Activated CD4-positive, CD25-positive, alpha-beta regulatory T cell treated with anti-CD3 and anti-CD28 coated beads, Interleukin-2, amount 50 U/mL, for 72 hours (primary cell): ENCODE results near the gene SATB1.

Experiments used
- DNase-seq: peaks from one replicate; pipeline ENCODE4 v3.0.0; 2021

The SATB1 gene

GRCh38 chr3:18428991-18429745, 4.0 kb upstream of the SATB1 start:
- DNase-seq: no peak

- no peak for DNase-seq
Measured at GRCh38 chr3:18428036-18428435, 2.9 kb upstream of the SATB1 start.

GRCh38 chr3:18426597-18427193, 1.6 kb upstream of the SATB1 start:
- no peak for DNase-seq

GRCh38 chr3:18425641-18426257, 610 bp upstream of the SATB1 start:
- peak; percentile 70 for DNase-seq

GRCh38 chr3:18424213-18424728, 868 bp downstream of the SATB1 start:
- peak; percentile 40 for DNase-seq

GRCh38 chr3:18423401-18424212, 1.5 kb downstream of the SATB1 start:
- peak; percentile 47 for DNase-seq

GRCh38 chr3:18422972-18423371, 2.2 kb downstream of the SATB1 start:
- DNase-seq: no peak

- DNase-seq: no peak
Measured at GRCh38 chr3:18420555-18420954, 4.6 kb downstream of the SATB1 start.

- no peak for DNase-seq
Measured at GRCh38 chr3:18419232-18419631, 5.9 kb downstream of the SATB1 start.

GRCh38 chr3:18417904-18418572, 7.1 kb downstream of the SATB1 start:
- DNase-seq: no peak

GRCh38 chr3:18416332-18416731, 8.8 kb downstream of the SATB1 start:
- DNase-seq: no peak

- DNase-seq: no peak
Measured at GRCh38 chr3:18415839-18416238, 9.3 kb downstream of the SATB1 start.

- DNase-seq: no peak
Measured at GRCh38 chr3:18415167-18415566, 10.0 kb downstream of the SATB1 start.

GRCh38 chr3:18412684-18413083, 12.5 kb downstream of the SATB1 start:
- DNase-seq: no peak

- DNase-seq: no peak
Measured at GRCh38 chr3:18411541-18411940, 13.6 kb downstream of the SATB1 start.

- DNase-seq: no peak
Measured at GRCh38 chr3:18410205-18410604, 14.9 kb downstream of the SATB1 start.

- DNase-seq: no peak
Measured at GRCh38 chr3:18409266-18409665, 15.9 kb downstream of the SATB1 start.

GRCh38 chr3:18405141-18405540, 20.0 kb downstream of the SATB1 start:
- DNase-seq: no peak

GRCh38 chr3:18403061-18403460, 22.1 kb downstream of the SATB1 start:
- no peak for DNase-seq

- DNase-seq: no peak
Measured at GRCh38 chr3:18402239-18402799, 22.8 kb downstream of the SATB1 start.

- no peak for DNase-seq
Measured at GRCh38 chr3:18401300-18401961, 23.7 kb downstream of the SATB1 start.

- no peak for DNase-seq
Measured at GRCh38 chr3:18398448-18398847, 26.7 kb downstream of the SATB1 start.
